Ovary (tissue), 3 donors: ENCODE data around the gene INPP5D.

Experiments
- EP300 ChIP-seq: sonication (generic); formaldehyde crosslinking; IDR thresholded peaks from one replicate; pipeline ENCODE4 v1.6.1; 2017; ENCODE audit warnings: antibody characterized with exemption
- TF ChIP-seq, protein P1 (sequence below), 3 donors: fragments of 450-650 bp in 2 of 3; fragments of 200-600 bp in 1 of 3; IDR thresholded peaks; one replicate each; pipeline versions ENCODE4 v1.5.1 to v1.8.0; 2016 to 2022; ENCODE audit warnings: antibody characterized with exemption in 3 of 3, mild to moderate bottlenecking in 1 of 3
- donor health status: DM: no; HTN: no; CAD: no.

DNA sequence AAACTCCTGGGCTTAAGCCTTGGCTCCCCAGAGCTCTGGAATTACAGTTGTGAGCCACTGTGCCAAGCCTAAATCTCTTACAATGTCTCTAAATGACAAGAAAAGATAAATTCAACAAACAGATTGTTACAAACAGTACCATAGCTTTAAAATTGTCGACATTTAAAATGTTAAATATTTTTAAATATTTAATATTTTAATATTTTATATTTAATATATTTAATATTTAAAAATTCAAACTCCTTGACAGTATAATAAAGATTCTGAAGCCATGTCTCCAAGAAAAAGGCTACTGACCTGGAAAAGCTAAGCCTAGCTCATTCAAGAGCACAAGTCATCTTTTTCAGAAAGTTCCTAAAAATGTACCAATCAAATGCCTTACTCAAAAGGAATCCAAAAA, 75.3 kb downstream of the INPP5D start:
- TF ChIP-seq, protein P1, sequence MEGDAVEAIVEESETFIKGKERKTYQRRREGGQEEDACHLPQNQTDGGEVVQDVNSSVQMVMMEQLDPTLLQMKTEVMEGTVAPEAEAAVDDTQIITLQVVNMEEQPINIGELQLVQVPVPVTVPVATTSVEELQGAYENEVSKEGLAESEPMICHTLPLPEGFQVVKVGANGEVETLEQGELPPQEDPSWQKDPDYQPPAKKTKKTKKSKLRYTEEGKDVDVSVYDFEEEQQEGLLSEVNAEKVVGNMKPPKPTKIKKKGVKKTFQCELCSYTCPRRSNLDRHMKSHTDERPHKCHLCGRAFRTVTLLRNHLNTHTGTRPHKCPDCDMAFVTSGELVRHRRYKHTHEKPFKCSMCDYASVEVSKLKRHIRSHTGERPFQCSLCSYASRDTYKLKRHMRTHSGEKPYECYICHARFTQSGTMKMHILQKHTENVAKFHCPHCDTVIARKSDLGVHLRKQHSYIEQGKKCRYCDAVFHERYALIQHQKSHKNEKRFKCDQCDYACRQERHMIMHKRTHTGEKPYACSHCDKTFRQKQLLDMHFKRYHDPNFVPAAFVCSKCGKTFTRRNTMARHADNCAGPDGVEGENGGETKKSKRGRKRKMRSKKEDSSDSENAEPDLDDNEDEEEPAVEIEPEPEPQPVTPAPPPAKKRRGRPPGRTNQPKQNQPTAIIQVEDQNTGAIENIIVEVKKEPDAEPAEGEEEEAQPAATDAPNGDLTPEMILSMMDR (IDR thresholded peaks at IDR 0.05): no peak
- no peak for TF ChIP-seq EP300
